ENCODE measurements around the gene OSBPL7. TPM values are rescaled to one million over a fixed set of nuclear protein-coding genes. Genes with fewer than 3 reads are reported as not detected.

OSBPL7 gene
- total and polyA plus RNA-seq, 8 donors = 8.4 to 34.7 (median 13.7) TPM

- H3K36me3 ChIP-seq = no peaks in the 10 kb centered on the region
- FAIRE-seq = no peak
- intact Hi-C loops (cut with DNase I) = loop anchor here in 1 of 3 donors (10.0 kb wide), 1 partner anchor 106 kb away; the partner anchor contains the start of gene TBKBP1
- ATAC-seq = no peak
- H3K4me3 ChIP-seq = no peak overlapping the region
- no peak overlapping the region for H3K27ac ChIP-seq
- H3K4me1 ChIP-seq = no peaks in the 10 kb centered on the region
- no peak for TF ChIP-seq CTCF (IDR thresholded peaks at IDR 0.05)
- H3K9me3 ChIP-seq = no peaks in the 10 kb centered on the region
- H3K27me3 ChIP-seq = no peaks in the 10 kb centered on the region
- 80 to 81% methylated on average over 4 of the region's 4 CpGs for WGBS, 2 donors
- DNase-seq = no peak
Observed at GRCh38 chr17:47801176-47801765, 20.3 kb downstream of the OSBPL7 start.

GRCh38 chr17:47800686-47801085, 20.9 kb downstream of the OSBPL7 start:
- H3K27ac ChIP-seq = no peak overlapping the region
- no peaks in the 10 kb centered on the region for H3K9me3 ChIP-seq
- intact Hi-C loops (cut with DNase I) = loop anchor here in 1 of 3 donors (10.0 kb wide), 1 partner anchor 106 kb away; the partner anchor contains the start of gene TBKBP1
- no peaks in the 10 kb centered on the region for H3K36me3 ChIP-seq
- no peak overlapping the region for H3K4me3 ChIP-seq
- DNase-seq (peak in 1 of 6 donors; percentile 46), ATAC-seq (no peak), FAIRE-seq (no peak)
- H3K27me3 ChIP-seq = no peaks in the 10 kb centered on the region
- TF ChIP-seq CTCF (IDR thresholded peaks at IDR 0.05) = no peak
- H3K4me1 ChIP-seq = no peaks in the 10 kb centered on the region
- 81 to 87% methylated on average over 12 of the region's 12 CpGs for WGBS, 2 donors

GRCh38 chr17:47797797-47798196, 23.8 kb downstream of the OSBPL7 start:
- H3K36me3 ChIP-seq = no peaks in the 10 kb centered on the region
- no peak for DNase-seq
- no peaks in the 10 kb centered on the region for H3K4me1 ChIP-seq
- WGBS, 2 donors = 64 to 83% methylated on average over 2 of the region's 2 CpGs
- no peaks in the 10 kb centered on the region for H3K9me3 ChIP-seq
- peaks cover 0 to 4% (median 0%) of the 10 kb centered on the region in 4 donors for H3K27me3 ChIP-seq
- intact Hi-C loops (cut with DNase I) = no loop called here
- no peak overlapping the region for H3K4me3 ChIP-seq
- no peak overlapping the region for H3K27ac ChIP-seq
- no peak for TF ChIP-seq CTCF (IDR thresholded peaks at IDR 0.05)
- no peak for FAIRE-seq
- ATAC-seq = no peak

- no peak overlapping the region for H3K27ac ChIP-seq
- ATAC-seq (no peak), FAIRE-seq (no peak), DNase-seq (no peak)
- no peak overlapping the region for H3K4me3 ChIP-seq
- intact Hi-C loops (cut with DNase I) = no loop called here
- H3K36me3 ChIP-seq = no peaks in the 10 kb centered on the region
- peaks cover 0 to 2% (median 0%) of the 10 kb centered on the region in 3 donors for H3K4me1 ChIP-seq
- WGBS, 2 donors = 61 to 64% methylated on average over 6 of the region's 6 CpGs
- TF ChIP-seq CTCF (IDR thresholded peaks at IDR 0.05) = no peak
- H3K27me3 ChIP-seq = peaks cover 0 to 14% (median 7%) of the 10 kb centered on the region in 4 donors
- no peaks in the 10 kb centered on the region for H3K9me3 ChIP-seq
Observed at GRCh38 chr17:47792979-47793378, 28.6 kb downstream of the OSBPL7 start.

- no peak overlapping the region for H3K27ac ChIP-seq
- WGBS, 2 donors = 57 to 67% methylated on average over 1 of the region's 1 CpG
- FAIRE-seq (no peak), DNase-seq (no peak), ATAC-seq (no peak)
- peaks cover 0 to 2% (median 0%) of the 10 kb centered on the region in 3 donors for H3K4me1 ChIP-seq
- no peak for TF ChIP-seq CTCF (IDR thresholded peaks at IDR 0.05)
- H3K27me3 ChIP-seq = peaks cover 0 to 14% (median 7%) of the 10 kb centered on the region in 4 donors
- H3K36me3 ChIP-seq = no peaks in the 10 kb centered on the region
- no peak overlapping the region for H3K4me3 ChIP-seq
- intact Hi-C loops (cut with DNase I) = no loop called here
- H3K9me3 ChIP-seq = no peaks in the 10 kb centered on the region
Observed at GRCh38 chr17:47792457-47792856, 29.1 kb downstream of the OSBPL7 start.
